Measurements from ENCODE around the gene WDR20. TPM values are rescaled to one million over a fixed set of nuclear protein-coding genes. Genes with fewer than 3 reads are reported as not detected.
"Not testable (repeated sequence)": the region's sequence is repeated elsewhere in the genome, so short reads cannot be mapped to it uniquely, and the experiment has no call there.

WDR20 gene
- total RNA-seq, 1 donor from 2014 or later: 20.5 TPM

DNA sequence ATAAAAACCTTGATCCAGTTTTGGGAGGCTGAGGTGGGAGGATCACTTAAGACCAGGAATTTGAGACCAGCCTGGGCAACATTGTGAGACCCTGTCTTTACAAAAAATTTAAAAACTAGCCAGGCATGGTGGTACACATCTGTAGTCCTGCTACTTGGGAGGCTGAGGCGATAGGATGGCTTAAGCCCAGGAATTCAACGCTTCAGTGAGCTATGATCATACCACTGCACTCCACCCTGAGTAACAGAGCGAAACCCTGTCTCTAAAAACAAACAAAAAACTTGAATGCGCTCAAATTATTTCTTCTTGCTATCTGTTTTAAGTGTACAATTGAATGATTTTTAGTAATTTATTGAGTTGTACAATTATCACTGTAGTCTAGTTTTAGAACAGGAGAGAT is 20.1 kb downstream of the WDR20 start:
- ATAC-seq: no peak
- intact Hi-C loops (cut with micrococcal nuclease): no loop called here
- no peak for DNase-seq

DNA sequence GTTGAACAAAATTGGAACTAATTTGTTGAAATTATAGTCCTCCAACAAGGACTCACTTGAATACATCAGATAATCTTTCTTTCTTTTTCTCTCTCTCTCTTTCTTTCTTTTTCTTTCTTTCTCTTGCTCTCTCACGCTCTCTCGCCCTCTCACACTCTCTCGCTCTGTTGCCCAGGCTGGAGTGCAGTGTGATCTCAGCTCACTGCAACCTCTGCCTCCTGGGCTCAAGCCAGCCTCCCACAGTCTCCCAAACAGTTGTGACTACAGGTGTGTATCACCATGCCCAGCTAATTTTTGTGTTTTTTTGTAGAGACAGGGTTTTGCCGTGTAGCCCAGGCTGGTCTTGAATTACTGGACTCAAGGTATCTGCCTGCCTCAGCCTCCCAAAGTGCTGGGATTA is 22.8 kb downstream of the WDR20 start:
- no peak for ATAC-seq
- intact Hi-C loops (cut with micrococcal nuclease): no loop called here

GRCh38 chr14:102164241-102164641 is 24.5 kb downstream of the WDR20 start:
- no peak for DNase-seq
- ATAC-seq: peak; percentile 58
- intact Hi-C loops (cut with micrococcal nuclease): no loop called here

More for the DNA sequence above, 22.8 kb downstream of the WDR20 start:
- DNase-seq: no peak

- intact Hi-C loops (cut with micrococcal nuclease): no loop called here
- ATAC-seq (peak; percentile 18), DNase-seq (no peak)
These were observed 25.3 kb downstream of the WDR20 start for GRCh38 chr14:102164965-102165364.

DNA sequence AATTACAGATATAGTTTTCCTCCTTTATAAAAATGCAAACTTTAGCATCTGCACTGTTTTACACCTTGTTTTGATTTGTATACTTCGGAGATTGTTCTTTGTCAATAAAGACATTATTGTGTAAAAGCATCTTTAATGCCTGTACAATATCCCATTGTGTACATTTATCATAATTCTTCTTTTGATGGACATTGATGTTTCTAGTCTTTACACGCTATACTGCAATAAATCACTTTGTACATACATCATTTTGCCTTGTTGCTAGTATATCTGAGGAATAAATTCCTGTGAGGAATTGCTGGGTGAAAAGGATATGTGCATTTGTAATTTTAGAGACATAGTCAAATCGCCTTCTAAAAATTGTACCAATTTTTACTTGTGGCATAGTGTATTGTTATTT is 30.4 kb downstream of the WDR20 start:
- no peak for ATAC-seq

GRCh38 chr14:102171173-102172020 is 31.7 kb downstream of the WDR20 start:
- intact Hi-C loops (cut with micrococcal nuclease): no loop called here
- DNase-seq: no peak
- ATAC-seq: peak; percentile 74

More for the DNA sequence above, 30.4 kb downstream of the WDR20 start:
- intact Hi-C loops (cut with micrococcal nuclease): no loop called here
- no peak for DNase-seq

DNA sequence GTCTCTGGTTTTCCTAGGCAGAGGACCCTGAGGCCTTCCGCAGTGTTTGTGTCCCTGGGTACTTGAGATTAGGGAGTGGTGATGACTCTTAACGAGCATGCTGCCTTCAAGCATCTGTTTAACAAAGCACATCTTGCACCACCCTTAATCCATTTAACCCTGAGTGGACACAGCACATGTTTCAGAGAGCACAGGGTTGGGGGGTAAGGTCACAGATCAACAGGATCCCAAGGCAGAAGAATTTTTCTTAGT is 32.2 kb downstream of the WDR20 start:
- intact Hi-C loops (cut with micrococcal nuclease); DNase-seq; ATAC-seq: not testable (repeated sequence)

DNA sequence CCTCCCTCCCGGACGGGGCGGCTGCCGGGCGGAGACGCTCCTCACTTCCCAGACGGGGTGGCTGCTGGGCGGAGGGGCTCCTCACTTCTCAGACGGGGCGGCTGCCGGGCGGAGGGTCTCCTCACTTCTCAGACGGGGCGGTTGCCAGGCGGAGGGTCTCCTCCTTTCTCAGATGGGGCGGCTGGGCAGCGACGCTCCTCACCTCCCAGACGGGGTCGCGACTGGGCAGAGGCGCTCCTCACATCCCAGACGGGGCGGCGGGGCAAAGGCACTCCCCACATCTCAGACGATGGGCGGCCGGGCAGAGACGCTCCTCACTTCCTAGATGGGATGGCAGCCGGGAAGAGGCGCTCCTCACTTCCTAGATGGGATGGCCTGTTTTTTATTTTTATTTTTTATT is 33.0 kb downstream of the WDR20 start:
- intact Hi-C loops (cut with micrococcal nuclease); DNase-seq; ATAC-seq: not testable (repeated sequence)

DNA sequence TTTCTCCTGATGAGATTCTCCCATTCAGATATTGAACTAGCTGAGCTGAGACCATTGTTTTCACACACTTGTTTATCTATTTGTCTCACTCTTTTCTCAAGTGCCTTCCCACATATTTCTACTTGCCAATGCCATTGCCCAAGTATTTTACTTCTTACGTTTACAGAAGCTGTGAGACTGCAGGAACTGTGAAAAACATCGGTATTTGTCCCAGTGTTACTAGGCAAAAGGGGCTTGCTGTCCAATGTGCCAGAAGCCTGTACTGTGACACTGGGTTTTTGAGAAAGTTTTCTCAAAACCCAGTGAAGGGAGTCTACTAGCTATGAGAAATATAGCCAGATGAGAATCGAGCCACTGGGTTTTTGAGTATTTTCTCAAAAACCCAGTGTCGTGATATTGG is 37.5 kb downstream of the WDR20 start:
- DNase-seq: no peak
- ATAC-seq: no peak

DNA sequence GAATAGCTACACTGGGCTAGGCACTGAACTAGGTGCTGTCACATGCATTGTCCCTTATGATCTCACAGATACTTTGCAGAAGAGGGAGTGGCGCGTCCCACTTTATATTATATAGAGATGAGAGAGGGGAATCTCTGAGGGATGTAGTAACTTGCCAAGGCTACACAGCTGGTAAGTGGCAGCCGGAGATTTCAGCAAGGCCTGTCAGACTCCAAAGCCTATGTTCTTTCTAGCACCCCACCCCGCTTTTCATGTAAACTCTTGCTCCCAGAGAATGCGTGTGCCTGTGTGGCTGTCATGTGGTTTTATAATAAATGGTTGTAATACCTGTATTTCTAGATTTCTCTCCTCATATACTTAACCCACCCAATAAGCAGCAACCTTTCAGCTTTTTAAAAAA is 39.1 kb downstream of the WDR20 start:
- ATAC-seq (no peak), DNase-seq (no peak)
- intact Hi-C loops (cut with micrococcal nuclease): no loop called here

More for the DNA sequence above, 37.5 kb downstream of the WDR20 start:
- intact Hi-C loops (cut with micrococcal nuclease): no loop called here

- DNase-seq (no peak), ATAC-seq (no peak)
- intact Hi-C loops (cut with micrococcal nuclease): no loop called here
These were observed 40.7 kb downstream of the WDR20 start for GRCh38 chr14:102180248-102180998.

DNA sequence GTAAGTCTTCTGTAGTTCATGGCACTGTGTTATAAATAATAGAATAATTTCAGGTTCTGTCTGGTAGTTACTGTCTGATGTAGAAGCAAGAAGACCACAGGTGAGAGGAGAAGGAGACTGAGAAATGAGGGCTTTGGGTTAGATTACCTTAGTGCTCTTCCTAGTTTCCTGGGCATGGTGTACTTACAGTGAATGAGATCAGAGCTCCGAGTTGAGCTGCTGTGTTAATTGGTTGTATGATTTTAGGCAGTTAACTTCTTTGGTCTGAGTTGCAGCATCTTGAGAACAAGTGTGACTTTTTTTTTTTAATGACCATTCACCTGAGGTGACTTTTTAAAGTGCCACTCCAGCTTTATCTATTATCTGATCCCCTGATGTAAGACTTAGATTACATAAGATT is 41.5 kb downstream of the WDR20 start:
- no peak for ATAC-seq
- intact Hi-C loops (cut with micrococcal nuclease): no loop called here
- DNase-seq: no peak

- no peak for ATAC-seq
- intact Hi-C loops (cut with micrococcal nuclease): no loop called here
- no peak for DNase-seq
These were observed 42.5 kb downstream of the WDR20 start for GRCh38 chr14:102182190-102182589.

DNA sequence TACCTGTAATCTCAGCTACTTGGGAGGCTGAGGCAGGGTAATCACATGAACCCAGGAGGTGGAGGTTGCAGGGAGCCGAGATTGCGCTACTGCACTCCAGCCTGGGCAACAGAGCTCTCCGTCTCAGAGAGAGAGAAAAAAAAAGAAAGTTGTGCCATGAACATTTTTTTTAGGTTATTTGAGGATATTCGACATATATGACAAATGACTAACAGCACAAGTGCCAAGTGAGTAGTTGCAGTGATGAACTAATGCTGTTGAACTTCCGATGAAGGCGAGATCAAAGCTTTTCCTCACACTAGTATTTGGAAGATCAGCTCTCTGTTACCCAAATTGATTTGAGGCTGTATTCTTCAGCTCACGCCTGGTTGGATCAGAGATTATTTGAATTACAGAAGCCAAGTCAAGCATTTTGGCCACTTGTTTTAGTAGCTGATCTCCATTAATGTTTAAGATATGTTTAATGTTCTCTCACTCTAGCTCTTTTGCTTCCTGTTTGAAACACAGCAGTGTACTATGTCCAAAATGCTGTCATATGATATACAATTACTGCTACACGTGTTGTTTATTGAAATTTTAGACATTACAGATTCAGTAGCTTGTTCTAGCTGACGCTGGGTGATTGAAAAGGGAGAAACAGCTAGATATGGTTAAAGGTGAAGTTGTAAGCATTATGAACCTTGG is 43.4 kb downstream of the WDR20 start:
- DNase-seq: no peak
- intact Hi-C loops (cut with micrococcal nuclease): no loop called here
- no peak for ATAC-seq

GRCh38 chr14:102183886-102184285 is 44.2 kb downstream of the WDR20 start:
- ATAC-seq: no peak
- intact Hi-C loops (cut with micrococcal nuclease): no loop called here

DNA sequence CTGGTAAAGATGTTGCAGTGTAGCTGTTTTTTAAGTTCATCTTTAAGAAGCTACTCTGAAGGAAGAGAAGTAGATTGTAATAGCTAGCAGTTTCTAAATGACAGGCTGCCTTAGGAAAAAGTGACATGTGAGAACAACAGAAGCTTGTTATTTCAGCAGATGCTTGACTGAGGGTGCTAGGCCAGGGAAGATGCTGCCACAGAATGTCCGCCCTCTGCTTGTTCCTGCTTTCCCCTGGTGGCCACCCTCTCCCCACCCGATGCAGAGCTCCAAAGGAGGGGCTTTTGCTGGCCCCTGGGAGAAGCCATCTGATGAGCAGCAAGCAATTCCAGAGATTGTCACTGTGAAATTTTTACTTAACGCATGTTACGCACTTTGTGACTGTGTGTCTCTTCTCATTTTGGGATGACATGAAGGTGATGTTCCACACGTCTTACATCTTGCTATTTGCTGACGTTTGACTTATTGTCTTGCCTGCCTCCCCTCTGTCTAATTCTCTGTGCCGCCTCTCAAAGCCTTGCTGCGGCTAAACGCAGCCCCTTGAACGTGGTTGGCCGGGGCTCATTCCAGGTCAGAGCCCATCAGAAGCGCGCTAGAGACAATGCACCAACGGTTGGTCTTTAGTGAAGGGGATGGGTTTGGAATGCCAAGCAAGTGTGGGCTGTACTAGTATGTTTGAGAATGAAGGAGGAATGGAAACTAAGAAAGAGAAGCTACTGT is 44.8 kb downstream of the WDR20 start:
- intact Hi-C loops (cut with micrococcal nuclease): no loop called here
- no peak for DNase-seq

More at GRCh38 chr14:102183886-102184285, 44.2 kb downstream of the WDR20 start:
- no peak for DNase-seq

DNA sequence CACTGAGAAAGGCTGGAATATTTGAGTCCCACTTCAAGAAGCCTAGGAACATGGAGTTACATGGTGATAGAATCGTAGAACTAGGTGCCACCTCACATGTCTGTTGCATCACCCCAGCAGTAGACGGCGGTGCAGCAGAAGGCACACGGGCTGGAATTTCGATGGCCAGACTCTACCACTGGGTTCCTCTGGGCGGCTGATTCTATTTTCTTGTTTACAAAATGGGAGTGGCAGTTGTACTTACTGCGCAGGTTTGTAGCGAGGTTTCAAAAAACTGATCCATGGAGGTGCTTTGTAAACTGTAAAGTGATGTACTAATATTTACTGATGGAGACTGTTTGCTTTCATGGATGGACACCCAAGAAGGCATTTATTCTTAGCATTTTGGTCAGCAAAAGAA is 45.7 kb downstream of the WDR20 start:
- intact Hi-C loops (cut with micrococcal nuclease): no loop called here
- DNase-seq (no peak), ATAC-seq (no peak)

More for the DNA sequence above, 44.8 kb downstream of the WDR20 start:
- ATAC-seq: no peak

- DNase-seq: no peak
- ATAC-seq: no peak
- intact Hi-C loops (cut with micrococcal nuclease): no loop called here
These were observed 47.3 kb downstream of the WDR20 start for GRCh38 chr14:102187044-102187443.

DNA sequence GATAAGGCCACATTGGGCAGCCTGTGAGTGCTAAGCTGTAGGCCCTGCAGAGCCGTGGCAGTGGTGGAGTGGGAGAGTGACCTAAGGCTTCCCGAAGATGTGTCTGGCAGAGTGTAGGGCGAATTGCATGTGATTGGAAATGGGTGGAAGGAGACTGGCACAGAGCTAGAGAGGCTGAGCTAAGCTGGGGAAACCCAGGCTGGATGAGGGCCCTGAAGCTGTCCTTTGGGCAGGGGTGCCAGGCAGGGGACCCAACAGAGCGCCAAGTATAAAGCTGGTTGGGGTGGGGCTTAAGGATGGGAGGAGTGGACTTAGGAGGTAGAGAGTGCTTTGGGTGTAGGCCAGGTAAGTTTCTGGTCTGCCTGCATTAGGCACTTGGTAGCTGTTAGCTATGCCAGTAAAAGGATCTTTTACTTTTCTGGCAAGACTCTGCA is 47.9 kb downstream of the WDR20 start:
- DNase-seq (no peak), ATAC-seq (peak; percentile 44)
- intact Hi-C loops (cut with micrococcal nuclease): no loop called here

Measured in left ventricle myocardium superior (tissue), 1 donor.